Fibroblast of villous mesenchyme (primary cell): ENCODE data around the gene AIFM2. TPM values are rescaled to one million over a fixed set of nuclear protein-coding genes. Genes with fewer than 3 reads are reported as not detected.

Source experiments
- DNase-seq: peaks from one replicate; pipeline ENCODE4 v3.0.0-alpha.2; 2010; ENCODE audit warnings: low read depth
- H3K4me3 ChIP-seq: 2 replicates; pipeline ENCODE4 v1.5.1; 2011; ENCODE audit warnings: low read depth, mild to moderate bottlenecking, low read length
- CTCF ChIP-seq: IDR thresholded peaks from 2 replicates; pipeline ENCODE4 v1.5.1; 2012; ENCODE audit warnings: low read depth, mild to moderate bottlenecking, low read length; ENCODE audit not compliant: insufficient read depth
- total RNA-seq: library from RNA; depleted of rRNA; stranded (reverse); fragments of >200 nt; gene quantifications from 2 replicates; pipeline ENCODE4 v1.2.3, GENCODE V29; 2012

AIFM2 gene
- total RNA-seq, 1 donor: 7.8 TPM

GRCh38 chr10:70074165-70074564, 58.5 kb downstream of the AIFM2 start:
- no peak for DNase-seq

GRCh38 chr10:70070834-70071233, 61.8 kb downstream of the AIFM2 start:
- no peak for TF ChIP-seq CTCF
- DNase-seq: no peak
- H3K4me3 ChIP-seq: no peak overlapping the region

More at GRCh38 chr10:70074165-70074564, 58.5 kb downstream of the AIFM2 start:
- TF ChIP-seq CTCF: no peak
- no peak overlapping the region for H3K4me3 ChIP-seq

GRCh38 chr10:70069346-70069745, 63.3 kb downstream of the AIFM2 start:
- no peak overlapping the region for H3K4me3 ChIP-seq
- TF ChIP-seq CTCF: no peak
- no peak for DNase-seq

- no peak overlapping the region for H3K4me3 ChIP-seq
- TF ChIP-seq CTCF: no peak
- no peak for DNase-seq
Measured at GRCh38 chr10:70068925-70069324, 63.7 kb downstream of the AIFM2 start.

- no peak for DNase-seq
- H3K4me3 ChIP-seq: no peak overlapping the region
- no peak for TF ChIP-seq CTCF
Measured at GRCh38 chr10:70067586-70067985, 65.0 kb downstream of the AIFM2 start.

GRCh38 chr10:70066190-70066589, 66.4 kb downstream of the AIFM2 start:
- no peak for DNase-seq
- no peak for TF ChIP-seq CTCF
- no peak overlapping the region for H3K4me3 ChIP-seq

GRCh38 chr10:70064486-70064885, 68.1 kb downstream of the AIFM2 start:
- TF ChIP-seq CTCF: no peak
- DNase-seq: no peak

More at GRCh38 chr10:70064486-70064885, 68.1 kb downstream of the AIFM2 start:
- no peak overlapping the region for H3K4me3 ChIP-seq
